Activated T-cell treated with anti-CD3 and anti-CD28 coated beads for 4 hours (primary cell): ENCODE data around the gene CFHR5.
"Not testable (repeated sequence)": the region's sequence is repeated elsewhere in the genome, so short reads cannot be mapped to it uniquely, and the experiment has no call there.

Source experiments
- DNase-seq: peaks from one replicate; pipeline ENCODE4 v3.0.0-alpha.2; 2020

Gene CFHR5

DNA sequence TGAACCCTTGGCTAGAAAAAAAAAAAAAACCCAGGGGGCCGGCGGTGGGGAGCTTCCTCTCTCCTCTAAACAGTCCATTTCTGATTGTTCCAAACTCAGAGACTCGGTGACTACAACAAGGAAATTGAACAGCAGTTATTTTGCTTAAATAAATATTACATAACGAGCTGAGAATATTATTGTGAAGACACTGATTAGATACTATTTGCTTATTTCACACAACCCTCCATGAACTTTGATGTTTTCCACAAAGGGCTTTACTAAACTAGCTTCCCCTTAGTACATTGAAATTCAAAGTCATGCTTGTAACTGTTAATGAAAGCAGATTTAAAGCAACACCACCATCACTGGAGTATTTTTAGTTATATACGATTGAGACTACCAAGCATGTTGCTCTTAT lies at the start of gene CFHR5:
Gene CFHR5 (plus strand): TSS at position 279 of the 400 bp plus-strand sequence. CDS start 109 bp downstream, at position 388.
- no peak for DNase-seq

GRCh38 chr1:196932853-196933252 lies 44.5 kb upstream of the CFHR5 start:
- DNase-seq = not testable (repeated sequence)

DNA sequence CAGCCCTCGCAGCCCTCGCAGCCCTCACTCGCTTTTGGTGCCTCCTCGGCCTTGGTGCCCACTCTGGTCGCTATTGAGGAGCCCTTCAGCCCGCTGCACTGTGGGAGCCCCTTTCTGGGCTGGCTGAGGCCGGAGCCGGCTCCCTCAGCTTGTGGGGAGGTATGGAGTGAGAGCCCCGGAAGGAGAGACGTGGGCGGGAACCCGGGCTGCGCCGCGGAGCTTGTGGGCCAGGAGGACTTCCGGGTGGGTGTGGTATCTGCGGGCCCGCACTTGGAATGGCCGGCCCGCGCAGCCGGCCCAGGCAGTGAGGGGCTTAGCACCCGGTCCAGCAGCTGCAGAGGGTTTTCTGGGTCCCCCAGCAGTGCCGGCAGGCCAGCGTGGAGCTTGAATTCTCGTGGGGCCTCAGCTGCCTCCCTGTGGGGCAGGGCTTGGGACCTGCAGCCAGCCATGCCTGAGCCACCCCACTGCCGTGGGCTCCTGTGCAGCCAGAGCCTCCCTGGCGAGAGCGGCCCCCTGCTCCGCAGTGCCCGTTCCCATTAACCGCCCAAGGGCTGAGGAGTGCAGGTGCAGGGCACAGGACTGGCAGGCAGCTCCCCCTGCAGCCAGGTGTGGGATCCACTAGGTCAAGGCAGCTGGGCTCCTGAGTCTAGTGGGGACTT lies 43.7 kb upstream of the CFHR5 start:
- no peak for DNase-seq

GRCh38 chr1:196941474-196941873 lies 35.9 kb upstream of the CFHR5 start:
- not testable (repeated sequence) for DNase-seq

DNA sequence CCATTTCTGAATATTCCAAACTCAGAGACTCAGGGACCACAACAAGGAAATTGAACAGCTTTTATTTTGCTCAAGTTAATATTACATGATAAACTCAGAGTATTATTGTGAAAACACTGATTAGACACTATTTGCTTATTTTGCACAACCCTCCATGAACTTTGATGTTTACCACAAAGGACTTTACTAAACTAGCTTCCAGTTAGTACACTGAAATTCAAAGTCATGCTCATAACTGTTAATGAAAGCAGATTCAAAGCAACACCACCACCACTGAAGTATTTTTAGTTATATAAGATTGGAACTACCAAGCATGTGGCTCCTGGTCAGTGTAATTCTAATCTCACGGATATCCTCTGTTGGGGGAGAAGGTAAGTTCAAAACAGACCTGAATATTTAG lies 33.8 kb upstream of the CFHR5 start, which contains the start of gene CFHR2:
Gene CFHR2 (plus strand): TSS at position 171 of the 400 bp plus-strand sequence. CDS start 143 bp downstream, at position 314.
- DNase-seq = not testable (repeated sequence)

- DNase-seq = no peak
Observed at GRCh38 chr1:196951711-196952394, 25.5 kb upstream of the CFHR5 start.

- DNase-seq = no peak
Observed at GRCh38 chr1:196954778-196955177, 22.6 kb upstream of the CFHR5 start.

DNA sequence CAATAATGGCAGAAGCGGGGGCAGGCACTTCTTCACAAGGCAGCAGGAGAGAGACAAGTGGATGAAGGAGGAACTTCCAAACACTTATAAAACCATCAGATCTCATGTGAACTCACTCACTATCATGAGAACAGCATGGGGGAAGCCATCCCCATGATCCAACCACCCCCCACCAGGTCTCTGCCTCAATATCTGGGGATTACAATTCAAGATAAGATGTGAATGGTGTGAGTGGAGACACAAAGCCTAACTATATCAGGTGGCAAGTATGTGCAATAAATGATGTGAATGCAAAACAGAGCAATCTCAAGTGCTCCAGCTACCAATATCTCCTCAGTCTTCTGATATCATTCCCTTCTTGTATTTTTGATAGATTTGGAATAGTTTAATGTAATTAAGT lies 21.4 kb upstream of the CFHR5 start:
- no peak for DNase-seq

DNA sequence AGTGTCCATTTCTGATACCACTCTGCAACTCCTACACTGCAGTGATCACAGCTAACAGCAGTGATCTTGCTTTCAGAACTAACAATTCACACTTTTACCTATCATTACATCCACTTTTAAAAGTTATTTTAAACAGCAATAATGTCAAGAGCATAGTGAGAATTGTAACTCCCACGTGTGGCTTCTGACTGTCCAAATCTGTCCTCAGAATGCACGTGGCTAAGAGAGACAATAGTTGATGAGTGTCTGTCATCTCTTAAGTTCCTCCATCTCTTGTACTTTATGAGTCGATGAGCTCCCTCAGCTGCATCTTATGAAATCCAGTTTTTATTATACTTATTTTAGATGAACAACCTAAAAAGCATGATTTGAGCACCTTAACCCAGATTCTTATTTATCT lies 16.5 kb upstream of the CFHR5 start:
- no peak for DNase-seq

DNA sequence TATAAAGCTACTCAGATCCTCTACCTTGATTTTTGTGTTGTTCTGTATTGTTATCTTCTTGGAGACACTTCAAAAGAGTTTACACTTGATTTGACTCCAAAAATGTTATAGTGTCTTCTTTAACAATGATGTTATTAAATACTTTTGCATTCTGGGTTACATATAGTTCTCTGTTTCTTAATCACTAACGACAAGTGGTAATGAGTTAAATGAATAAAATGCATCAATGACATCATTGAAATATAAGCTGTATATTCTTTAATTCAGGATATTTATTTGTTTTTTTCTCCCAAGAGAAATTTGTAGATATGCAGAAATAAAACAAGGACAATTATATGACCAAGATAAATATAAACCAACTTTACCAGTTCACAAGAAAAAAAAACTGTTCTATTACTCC lies 7.2 kb upstream of the CFHR5 start:
- DNase-seq = no peak

DNA sequence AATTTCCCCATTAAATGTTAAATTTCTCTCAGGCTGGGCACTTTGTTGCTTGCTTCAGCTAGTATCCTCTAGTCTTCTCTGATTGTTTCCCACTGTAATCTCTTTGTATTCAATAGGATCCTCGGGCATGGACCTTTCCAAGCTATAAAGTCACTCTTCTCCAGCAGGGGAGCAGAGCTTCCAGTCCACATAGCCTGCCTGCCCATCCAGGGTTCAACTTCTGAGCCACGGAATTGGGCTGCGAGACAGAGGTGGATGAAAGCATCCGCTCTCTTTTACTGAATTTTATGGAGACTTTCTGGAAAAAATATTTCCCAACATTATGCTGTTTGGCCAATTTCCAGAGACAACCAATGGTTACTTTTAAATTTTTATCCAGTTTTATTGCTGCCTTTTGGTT lies 1.1 kb upstream of the CFHR5 start:
- no peak for DNase-seq

DNA sequence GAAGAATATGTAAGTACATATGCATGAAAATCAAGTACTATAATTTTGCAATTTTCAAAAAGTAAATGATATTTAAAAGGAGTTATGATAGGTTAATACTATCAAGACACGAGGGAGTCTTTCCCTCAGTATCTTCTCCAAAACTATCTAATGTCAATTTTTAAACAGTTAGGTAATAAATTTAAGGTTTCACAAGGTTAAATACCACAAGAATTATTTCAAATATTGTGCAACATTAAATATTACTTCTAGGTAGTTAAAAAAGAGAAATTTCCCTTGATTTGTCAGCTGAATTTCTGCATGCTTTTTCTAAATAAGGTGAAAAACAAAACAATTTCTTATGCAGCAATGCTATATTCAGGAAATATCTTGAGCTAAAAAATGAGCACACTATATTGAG lies 3.5 kb downstream of the CFHR5 start:
- DNase-seq = no peak

GRCh38 chr1:196982247-196982646 lies 4.9 kb downstream of the CFHR5 start:
- not testable (repeated sequence) for DNase-seq

GRCh38 chr1:196991919-196992651 lies 14.7 kb downstream of the CFHR5 start:
- not testable (repeated sequence) for DNase-seq

DNA sequence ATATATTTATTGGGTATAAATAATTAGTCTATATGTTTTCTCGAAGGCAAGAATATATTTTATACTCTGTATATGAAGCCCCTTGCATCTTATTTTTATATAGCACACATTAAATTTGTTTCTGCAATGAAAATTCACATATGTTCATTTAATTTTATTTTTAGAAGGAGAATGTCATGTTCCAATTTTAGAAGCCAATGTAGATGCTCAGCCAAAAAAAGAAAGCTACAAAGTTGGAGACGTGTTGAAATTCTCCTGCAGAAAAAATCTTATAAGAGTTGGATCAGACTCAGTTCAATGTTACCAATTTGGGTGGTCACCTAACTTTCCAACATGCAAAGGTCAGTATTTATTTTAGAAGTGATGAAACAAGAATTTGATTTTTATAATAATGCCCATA lies 16.6 kb downstream of the CFHR5 start:
- DNase-seq = no peak

DNA sequence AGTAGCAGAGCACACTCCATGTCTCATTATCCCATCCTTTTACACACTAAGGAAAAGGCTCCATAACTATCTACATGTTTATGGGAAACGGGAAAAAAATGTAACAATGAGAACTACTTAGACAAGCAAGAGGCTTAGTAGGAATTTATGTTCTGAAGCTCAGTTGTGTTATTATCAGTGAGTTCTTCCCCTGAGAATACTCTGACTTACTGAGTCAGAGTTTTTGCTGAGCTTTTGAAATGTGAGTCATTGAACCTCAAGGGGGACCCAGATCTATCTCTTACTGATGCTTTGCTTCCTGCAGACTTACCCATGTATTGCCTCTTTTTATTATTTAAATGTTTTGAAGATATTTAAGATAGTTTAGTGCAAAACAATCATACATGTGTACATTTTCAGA lies 20.1 kb downstream of the CFHR5 start:
- DNase-seq = no peak

- no peak for DNase-seq
Observed at GRCh38 chr1:197001828-197002227, 24.5 kb downstream of the CFHR5 start.

DNA sequence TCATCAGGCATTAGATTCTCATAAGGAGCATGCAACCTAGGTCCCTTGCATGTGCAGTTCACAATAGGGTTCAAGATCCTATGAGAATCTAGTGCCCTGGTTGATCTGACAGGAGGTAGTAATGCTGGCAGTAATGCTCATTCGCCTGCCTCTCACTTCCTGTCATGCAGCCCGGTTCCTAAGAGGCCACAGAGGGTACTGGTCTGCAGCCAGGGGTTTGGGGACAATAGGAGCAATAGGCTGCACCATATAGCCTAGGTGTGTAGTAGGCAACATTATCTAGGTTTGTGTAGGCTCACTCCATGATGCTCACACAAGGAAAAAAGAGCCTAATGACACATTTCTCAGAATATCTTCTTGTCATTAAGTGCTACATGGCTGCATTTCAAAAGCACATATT lies 25.8 kb downstream of the CFHR5 start:
- no peak for DNase-seq

- no peak for DNase-seq
Observed at GRCh38 chr1:197008861-197009260, 31.5 kb downstream of the CFHR5 start.

- no peak for DNase-seq
Observed at GRCh38 chr1:197011614-197012013, 34.3 kb downstream of the CFHR5 start.

GRCh38 chr1:197013234-197013633 lies 35.9 kb downstream of the CFHR5 start:
- no peak for DNase-seq

GRCh38 chr1:197016751-197017150 lies 39.4 kb downstream of the CFHR5 start:
- DNase-seq = no peak

DNA sequence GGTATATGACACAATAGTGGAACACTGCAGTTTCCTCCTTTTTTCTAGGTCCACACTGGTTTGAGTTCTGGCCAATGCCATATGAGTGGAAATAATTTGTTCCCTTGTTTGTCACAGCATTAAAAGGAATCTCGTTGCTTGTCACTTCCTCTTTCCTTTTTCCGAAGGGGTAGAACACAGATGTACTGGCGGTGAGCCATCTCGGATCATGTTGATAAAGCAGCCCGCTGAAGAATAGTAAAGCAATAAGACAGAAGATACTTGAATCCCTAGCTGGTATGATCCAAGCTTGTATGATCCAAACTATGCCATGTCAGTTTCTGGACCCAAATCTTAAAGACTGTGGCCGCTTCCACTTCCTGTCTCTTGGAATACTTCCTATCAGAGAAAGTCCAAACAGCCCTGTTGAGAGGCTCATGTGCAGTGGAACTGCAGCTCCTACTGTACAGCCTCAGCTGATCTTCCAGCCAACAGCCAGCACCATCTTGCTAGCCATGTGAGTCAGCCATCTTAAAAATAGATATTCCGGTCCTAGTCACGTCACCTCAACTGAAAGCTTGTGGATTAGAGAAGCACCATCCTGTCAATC lies 40.3 kb downstream of the CFHR5 start:
- DNase-seq = no peak

DNA sequence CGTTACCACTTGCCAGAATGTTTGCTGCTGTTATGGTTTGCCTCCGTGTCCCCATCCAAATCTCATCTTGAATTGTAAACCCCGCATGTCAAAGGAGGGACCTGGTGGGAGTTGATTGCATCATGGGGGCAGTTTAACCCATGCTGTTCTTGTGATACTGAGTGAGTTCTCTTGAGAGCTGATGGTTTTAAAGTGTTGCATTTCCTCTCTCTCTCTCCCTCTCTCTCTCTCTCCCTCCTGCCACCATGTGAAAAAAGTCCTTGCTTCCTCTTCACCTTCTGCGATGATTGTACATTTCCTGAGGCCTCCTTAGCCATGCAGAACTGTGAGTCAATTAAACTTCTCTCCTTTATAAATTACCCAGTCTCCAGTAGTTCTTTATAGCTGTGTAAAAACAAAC lies 44.4 kb downstream of the CFHR5 start:
- DNase-seq = no peak
